GM18951 (cell line): ENCODE results near the gene ARID5B.

ENCODE experiments used
- POLR2A ChIP-seq: IDR thresholded peaks from 4 replicates; pipeline ENCODE4 v1.6.1; 2011; ENCODE audit warnings: mild to moderate bottlenecking; ENCODE audit not compliant: insufficient read length, insufficient read depth; ENCODE audit errors: extremely low read depth
- in situ Hi-C: fragments of 300-500 bp; cut with MboI; formaldehyde crosslinking; loops from one replicate; pipeline ENCODE4 v1.12.0; 2022; ENCODE audit warnings: low sequenced_read_pairs, mixed read lengths, inconsistent platforms; ENCODE audit not compliant: unreplicated experiment

Gene ARID5B

DNA sequence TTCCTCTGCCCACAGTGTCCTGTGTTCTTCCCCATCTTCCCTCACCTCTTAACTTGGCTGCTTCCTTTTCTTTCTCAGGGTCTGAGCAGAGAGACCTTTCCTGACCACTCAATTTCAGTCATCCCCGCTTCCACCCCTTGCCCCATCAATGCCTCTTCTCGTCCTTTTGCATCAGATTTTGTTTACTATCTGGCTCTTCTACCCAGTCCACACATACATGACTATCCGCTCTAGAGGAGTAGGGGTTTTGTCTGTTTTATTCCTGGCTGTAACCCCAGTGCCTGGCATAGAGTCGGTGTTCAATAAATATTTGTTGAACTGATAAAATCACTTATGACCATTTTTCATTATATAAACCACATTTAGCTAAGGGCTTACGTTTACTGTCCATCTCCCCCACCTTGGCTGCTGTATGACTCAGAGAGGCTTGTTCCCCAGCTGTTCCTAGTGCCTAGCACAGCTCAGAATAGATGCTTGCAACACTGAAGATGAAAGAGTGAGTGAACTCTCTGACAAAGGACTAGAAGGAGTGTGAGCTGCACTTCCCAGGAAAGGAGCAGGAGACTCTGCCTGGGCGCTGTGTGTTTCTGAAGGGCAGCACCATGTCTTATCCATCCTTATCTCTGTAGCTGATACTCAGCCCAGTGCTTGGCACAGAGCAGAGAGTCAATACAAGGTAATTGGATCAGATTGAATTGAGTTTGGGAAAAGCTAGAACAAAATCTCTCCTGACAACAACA, 21.9 kb downstream of the ARID5B start:
- in situ Hi-C loops = no loop called here
- no peak for TF ChIP-seq POLR2A

DNA sequence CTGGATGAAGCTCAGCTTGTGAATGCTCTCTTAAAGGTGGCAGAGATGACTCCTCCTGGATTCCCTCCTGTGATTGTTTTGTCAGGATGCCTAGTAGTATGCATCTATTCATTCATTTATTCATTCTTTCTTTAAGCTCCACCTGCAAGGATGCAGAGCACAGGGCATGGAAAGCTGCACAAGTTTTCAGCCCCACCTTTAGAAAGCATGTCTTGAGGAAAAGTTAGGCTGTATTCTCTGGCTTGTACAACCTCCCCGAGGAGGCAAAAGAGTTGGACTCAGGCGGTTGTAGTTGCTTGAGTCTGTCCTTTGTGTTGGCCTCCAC, 22.4 kb downstream of the ARID5B start:
- no peak for TF ChIP-seq POLR2A
- in situ Hi-C loops = no loop called here

DNA sequence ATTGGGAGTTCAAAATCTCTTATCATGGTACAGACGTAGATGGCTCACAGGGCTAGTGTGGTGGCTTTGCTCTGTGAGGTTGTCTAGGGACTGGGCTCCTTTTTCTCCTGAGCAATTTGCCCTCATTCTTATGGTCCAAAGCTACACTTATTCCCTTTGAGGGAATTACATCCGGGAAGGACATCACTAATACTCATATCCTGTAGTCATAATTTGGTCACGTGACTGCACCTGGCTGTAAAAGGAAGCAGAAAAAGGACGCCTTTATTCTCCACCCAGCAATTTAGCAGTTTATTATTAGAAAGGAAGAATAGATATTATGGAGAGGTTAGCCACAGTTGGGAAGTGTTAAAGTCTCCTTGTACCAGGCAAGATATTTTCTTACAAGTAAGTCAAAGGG, 28.1 kb downstream of the ARID5B start:
- in situ Hi-C loops = no loop called here

DNA sequence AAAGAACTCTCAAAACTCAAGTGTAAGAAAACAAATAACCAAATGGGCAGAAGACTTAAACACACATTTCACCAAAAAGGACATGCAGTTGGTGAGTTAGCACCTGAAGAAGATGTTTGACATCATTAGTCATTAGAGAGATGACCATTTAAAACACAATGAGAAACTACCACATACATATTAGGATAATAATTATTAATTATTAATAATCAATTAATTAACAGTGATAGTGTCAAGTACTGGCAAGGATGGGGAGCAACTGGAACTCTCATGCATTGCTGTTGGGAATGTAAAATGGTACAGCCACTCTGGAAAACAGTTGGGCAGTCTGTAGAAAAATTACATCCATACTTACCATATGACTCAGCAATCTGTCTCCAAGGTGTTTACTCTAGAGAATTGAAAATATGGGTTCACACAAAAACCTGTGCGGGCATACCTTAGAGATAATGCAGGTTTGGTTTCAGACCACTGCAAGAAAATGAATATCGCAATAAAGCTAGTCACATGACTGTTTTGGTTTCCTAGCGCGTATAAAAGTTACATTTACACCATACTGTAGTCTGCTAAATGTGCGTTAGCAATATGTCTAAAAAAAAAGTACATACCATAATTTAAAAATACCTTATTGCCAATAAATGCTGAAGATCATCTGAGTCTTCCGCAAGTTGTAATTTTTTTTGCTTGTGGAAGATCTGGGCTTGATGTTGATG, 30.3 kb downstream of the ARID5B start:
- no peak for TF ChIP-seq POLR2A
- in situ Hi-C loops = no loop called here

More for the DNA sequence above, 28.1 kb downstream of the ARID5B start:
- TF ChIP-seq POLR2A = no peak

DNA sequence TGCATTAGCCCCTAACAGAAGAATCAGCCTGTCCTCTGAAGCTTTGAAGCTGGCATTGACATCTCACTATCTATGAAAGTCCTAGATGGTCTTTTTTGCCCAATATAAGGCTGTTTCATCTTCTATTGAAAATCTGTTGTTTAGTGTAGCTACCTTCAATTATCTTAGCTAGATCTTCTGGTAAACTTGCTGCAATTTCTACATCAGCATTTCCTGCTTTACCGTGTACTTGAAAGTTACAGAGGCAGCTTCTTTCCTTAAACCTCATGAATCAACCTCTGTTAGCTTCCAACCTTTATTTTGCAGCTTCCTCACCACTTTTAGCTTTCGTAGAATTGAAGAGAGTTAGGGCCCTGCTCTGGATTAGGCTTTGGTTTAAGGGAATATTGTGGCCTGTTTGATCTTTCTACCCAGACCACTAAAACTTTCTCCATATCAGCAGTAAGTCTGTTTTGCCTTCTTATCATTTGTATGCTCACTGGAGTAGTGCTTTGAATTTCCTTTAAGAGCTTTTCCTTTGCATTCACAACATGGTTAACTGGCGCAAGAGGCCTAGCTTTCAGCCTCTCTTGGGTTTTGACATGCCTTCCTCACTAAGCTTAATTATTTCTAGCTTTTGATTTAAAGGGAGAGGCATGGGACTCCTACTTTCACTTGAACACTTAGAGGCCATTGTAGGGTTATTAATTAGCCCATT, 32.5 kb downstream of the ARID5B start:
- no peak for TF ChIP-seq POLR2A

DNA sequence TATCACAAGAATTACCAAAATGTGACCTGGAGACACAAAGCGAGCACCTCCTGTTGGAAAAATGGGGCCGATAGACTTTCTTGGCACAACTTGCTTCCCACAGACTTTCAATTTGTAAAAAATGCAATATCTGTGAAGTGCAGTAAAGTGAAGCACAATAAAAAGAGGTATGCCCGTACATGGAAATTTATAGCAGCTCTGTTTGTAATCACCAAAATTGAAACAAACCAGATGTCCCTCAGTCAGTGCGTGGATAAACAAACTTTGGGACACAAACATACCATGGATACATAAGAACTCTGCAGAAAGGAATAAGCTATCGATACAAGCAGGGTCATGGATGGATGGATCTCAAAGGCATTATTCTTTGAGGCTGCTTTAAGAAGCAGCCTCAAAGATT, 33.6 kb downstream of the ARID5B start:
- in situ Hi-C loops = no loop called here
- no peak for TF ChIP-seq POLR2A

More for the DNA sequence above, 32.5 kb downstream of the ARID5B start:
- in situ Hi-C loops = no loop called here

DNA sequence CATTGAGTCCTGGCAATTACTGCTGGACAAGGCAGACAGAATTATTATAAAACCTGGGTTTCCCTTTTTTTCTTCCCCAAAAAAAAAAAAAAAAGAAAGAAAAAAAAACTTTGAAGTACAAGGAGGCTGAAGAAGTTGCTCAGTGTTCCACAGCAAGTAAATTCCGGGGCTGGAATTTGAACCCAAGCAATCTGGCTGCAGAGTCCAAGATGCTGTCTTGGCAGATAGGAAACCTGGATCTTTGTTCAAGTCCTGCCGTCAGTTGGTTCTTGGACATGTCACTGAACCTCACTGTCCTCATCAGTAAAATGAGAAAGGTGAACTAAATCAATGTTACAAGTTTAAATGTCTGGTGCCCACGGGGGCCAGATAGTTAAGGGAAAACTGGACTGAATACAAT, 35.3 kb downstream of the ARID5B start:
- in situ Hi-C loops = no loop called here
- TF ChIP-seq POLR2A = no peak

DNA sequence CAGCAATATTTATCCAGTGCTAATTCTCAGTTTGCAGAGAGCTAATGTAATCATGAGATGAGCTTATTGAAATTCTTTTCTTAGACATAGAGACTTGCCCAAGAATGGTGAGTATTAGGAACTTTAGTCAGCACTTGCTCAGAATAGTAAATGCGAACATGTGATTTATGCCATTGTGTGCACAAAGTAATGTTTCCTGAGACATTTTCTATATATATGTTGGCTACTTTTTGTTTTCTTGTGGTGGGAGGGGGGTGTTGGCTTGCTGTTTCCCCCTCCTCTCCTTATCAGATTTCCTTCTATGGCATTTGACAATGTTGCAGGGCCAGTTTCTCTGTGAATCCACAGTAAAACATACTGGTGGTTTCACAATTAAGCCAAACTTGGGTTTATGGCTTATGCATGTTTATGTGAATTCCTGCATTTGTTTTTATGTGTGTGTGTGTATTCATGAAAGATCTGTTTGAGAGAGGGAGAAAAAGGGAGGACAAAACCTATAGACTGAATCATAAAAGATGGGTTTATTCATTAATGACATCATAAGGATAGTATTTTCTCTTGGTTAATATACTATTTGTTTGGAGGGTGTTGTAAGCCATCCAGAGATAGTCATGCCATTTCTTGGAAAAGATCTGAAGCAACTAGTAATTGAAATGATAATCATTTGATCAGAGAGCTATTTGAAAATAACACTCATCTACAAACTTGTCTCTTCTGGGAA, 36.3 kb downstream of the ARID5B start:
- in situ Hi-C loops = no loop called here
- TF ChIP-seq POLR2A = no peak

DNA sequence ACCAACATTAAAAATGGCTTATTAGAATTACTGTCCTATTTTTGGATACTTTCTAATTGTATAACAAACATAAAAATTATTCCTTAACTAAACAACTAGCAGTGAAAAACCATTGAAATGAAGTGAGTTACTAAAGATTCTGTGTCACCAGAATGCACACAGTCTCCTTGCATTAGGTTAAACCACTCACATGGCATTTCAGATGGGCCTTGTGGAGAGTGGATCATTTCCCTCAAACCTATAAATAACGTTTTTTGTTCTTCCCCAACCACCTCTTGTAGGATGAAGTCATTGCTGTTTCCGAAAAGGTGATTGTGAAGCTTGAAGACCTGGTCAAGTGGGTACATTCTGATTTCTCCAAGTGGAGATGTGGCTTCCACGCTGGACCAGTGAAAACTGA, 38.4 kb downstream of the ARID5B start:
- TF ChIP-seq POLR2A = no peak
- in situ Hi-C loops = no loop called here

DNA sequence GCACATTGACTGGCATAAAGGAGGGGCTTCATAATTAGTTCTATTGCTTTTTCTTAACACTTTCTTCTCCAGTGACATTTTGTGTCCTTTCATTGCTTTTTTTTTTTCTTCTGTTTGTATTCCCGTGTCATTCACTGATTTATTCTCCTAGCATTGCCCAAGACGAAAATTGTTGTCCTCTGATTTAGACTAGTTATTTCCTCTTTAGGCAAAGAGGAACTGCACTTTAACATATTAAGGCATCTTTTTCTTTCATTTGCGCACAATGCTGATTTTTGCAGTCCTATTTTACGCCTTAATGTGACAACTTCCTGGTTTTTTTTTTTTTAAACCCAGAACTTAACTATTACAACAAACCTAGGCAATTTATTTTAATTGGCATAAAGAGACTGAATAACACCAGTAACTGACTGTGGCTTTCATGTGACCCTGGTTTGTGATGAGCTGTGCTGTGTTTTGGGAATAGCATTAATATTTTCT, 39.7 kb downstream of the ARID5B start:
- in situ Hi-C loops = no loop called here
- TF ChIP-seq POLR2A = no peak

DNA sequence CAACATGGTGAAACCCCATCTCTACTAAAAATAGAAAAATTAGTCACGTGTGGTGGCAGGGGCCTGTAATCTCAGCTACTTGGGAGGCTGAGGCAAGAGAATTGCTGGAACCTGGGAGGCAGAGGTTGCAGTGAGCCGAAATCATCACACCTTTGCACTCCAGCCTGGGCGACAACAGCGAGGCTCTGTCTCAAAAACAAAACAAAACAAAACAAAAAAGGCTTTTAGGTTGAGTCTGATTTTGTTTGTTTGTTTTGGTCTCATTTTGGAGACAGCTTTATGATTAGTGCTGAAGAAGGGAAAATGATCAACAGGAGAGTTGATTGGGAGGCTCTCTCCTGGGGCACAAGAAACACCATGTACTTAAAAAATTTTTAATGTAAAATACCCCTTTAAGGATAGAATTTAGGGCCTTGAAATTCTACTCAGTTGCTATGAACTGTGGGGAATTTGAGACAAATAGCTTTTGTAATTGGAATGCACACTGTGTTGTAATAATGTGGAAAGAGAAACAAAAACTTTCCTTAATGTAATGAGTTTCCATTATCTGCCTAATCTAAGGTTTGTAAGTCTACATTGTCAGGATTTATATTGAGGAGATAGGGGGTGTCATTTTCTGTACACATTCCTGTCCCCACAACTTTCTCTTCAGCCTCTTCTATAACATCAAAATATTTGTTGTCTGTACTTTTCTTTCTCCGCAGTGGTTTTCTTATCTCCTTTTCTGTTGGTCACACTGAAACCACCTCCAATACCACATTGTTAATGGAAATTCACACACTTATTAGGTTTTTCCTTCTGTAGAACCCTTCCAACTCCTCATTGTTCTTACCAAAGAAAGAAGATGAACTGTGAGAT, 41.3 kb downstream of the ARID5B start:
- in situ Hi-C loops = no loop called here
- no peak for TF ChIP-seq POLR2A

DNA sequence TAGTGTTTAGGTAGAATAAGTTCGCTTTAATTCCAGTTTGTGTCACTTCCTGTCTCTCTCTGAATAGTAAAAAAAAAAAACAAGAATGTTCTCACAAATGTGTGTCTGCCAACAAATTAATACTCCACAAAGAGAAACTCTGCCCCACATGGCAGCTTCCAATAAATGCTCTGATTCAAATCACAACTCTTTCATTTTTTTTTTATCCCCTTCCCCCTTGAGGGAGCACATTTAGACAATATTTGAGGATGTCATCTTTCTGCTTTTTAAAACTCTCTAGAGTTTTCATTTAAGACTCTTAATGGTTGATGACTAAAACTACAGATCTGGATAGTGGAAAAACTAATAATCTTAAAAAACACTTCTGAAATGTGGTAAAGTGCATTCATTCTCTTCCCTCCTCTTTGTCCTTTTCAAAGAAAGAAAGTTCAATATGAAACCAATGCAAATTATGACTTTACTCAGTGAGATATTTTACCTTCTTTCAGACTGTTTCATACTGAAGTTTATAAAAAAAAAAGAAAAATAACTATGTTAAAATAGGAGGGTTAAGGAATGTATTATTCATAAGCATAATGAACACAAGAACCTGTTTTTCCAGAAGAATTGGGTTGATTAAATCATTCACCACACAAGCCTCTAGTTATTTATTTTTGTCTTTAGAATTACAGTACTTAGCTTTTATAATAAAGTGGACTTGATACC, 42.3 kb downstream of the ARID5B start:
- in situ Hi-C loops = no loop called here
- no peak for TF ChIP-seq POLR2A
